GM19438 (cell line): ENCODE data around the gene CEP72.
"Not testable (repeated sequence)": the region's sequence is repeated elsewhere in the genome, so short reads cannot be mapped to it uniquely, and the experiment has no call there.

Experiments used
- ATAC-seq: cut with Tn5 transposase; IDR thresholded peaks from one replicate; pipeline ENCODE4 v1.9.1; 2021; ENCODE audit warnings: low read depth; ENCODE audit not compliant: unreplicated experiment

CEP72 gene

DNA sequence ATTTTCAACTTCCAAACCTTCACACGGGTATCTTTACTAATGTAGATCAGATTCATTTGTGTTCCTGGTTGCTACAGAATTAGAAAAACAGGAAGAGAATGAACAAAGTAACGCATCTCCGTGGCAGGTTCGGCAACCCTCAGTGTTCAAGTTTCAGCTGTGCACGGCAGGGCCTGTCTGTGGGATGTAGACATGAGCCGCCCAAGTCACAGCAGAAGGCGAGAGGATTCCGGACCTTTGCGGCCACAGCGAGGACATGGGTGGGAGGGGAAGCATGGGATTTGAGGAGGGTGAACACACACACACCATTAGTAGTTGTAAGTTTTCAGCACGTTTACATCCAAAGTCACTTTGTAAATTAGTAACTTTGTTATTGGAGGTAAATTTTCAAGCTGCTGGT, 31.7 kb upstream of the CEP72 start:
- ATAC-seq, result no peak

DNA sequence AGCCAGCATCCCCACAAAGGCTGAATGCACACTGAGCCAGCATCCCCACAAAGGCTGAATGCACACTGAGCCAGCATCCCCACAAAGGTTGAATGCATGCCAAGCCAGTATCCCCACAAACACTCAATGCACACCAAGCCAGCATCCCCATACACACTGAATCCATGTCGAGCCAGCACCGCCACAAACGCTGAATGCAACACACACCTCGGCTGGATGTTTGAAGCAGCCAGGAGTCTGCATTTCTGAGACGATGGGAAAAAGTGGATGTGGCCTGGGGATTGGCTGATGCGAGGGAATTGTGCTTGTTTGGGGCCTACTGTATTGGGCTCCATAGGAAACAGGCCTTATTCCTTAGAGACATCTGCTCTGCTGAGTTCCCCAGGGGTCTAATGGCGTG, 30.9 kb upstream of the CEP72 start:
- no peak for ATAC-seq

DNA sequence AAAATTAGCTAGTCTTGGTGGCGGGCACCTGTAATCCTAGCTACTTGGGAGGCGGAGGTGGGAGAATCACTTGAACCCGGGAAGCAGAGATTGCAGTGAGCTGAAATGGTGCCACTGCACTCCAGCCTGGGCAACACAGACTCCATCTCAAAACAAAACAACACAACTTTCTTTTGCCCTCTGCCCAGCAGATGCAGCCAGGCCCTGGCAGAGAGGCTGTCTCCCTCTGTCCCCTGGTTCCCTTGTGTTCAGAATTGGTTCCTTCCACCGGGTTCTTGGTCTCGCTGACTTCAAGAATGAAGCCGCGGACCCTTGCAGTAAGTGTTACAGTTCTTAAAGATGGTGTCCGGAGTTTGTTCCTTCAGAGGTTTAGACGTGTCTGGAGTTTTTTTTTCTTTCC, 30.2 kb upstream of the CEP72 start:
- no peak for ATAC-seq

DNA sequence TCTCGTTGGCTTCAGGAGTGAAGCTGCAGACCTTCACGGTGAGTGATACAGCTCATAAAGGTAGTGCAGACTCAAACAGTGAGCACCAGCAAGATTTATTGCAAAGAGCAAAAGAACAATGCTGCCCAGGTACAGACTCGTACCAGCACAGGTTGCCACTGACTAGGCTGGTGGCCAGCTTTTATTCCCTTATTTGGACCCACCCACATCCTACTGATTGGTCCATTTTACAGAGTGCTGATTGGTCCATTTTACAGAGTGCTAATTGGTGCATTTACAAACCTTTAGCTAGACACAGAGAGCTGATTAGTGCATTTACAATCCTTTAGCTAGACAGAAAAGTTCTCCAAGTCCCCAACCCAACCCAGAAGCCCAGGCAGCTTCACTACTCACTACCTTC, 29.7 kb upstream of the CEP72 start:
- ATAC-seq, result not testable (repeated sequence)

- no peak for ATAC-seq
Measured at GRCh38 chr5:582936-583635, 29.1 kb upstream of the CEP72 start.

DNA sequence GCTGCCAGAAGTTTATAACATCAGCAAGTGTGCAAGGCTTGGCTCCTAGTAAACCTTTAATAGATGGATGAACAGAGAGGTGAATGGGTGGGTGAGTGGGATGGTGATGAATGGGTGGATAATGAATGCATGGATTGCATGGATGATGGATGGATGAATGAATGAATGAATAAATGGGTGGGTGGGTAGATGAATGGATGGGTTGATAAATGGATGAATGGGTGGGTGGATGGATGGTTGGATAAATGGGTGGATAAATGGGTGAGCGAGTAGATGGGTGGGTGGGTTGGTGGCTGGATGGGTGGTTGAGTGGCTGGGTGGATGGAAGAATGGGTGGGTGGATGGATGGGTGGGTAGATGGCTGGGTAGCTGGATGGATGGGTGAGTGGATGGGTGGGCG, 28.5 kb upstream of the CEP72 start:
- no peak for ATAC-seq

- no peak for ATAC-seq
Measured at GRCh38 chr5:584216-584615, 27.9 kb upstream of the CEP72 start.

- no peak for ATAC-seq
Measured at GRCh38 chr5:584846-585245, 27.3 kb upstream of the CEP72 start.

GRCh38 chr5:585556-585955, 26.6 kb upstream of the CEP72 start:
- ATAC-seq, result no peak

DNA sequence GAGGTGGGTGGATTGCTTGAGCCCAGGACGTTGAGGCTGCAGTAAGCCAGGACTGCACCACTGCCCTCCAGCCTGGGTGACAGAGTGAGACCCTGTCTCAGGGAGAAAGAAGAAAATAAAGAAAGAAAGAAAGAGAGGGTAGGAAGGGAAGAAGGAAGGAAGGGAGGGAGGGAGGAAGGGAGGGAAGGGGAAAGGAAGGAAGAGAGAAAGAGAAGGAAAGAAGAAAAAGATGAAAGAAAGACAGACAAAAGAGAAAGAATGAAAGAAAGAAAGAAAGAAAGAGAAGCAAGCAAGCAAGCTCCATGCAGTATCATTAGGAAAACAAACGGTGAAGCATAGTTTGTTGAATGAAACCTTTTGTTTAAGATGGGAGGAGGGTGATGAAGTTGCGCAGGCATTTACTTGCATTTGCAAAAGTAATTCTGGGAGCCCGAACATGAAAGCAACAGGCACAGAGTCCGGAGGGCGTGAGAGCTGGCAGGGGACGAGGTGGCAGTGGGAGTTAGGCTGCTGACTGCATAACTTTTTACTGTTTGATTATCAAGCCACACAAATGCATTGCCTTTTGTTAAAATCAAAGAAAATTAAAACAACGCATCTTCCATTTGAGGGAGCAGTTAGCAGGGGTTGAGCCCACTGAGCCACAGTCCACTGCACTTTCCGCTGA, 26.0 kb upstream of the CEP72 start:
- no peak for ATAC-seq

DNA sequence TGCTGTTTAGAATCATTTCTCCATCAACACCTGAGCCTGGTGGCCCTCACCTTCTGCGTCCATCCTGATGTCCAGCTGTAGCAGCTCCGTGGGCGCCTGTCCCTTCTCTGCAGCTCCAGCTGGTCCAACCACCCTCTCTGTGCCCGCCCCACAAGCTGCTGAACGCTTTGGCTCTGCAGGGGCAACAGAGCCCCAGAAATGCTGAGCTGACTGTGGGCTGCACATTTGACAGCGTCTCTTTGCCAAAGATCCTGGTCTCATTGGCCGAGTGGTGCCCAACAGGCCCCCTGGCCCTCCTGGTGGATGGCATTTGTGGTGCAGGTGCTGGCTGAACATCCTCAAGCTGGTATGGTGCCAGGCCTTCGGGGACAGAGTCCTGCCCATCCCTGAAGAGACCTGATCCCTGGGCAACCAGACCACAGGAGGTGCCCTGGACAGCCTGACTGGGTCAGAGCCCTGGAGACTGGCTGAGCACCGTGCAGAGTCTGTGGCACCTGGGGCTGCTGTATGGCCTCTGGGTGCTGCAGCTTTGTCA, 25.3 kb upstream of the CEP72 start:
- ATAC-seq, result no peak

GRCh38 chr5:587403-587802, 24.7 kb upstream of the CEP72 start:
- ATAC-seq, result no peak

- ATAC-seq, result no peak
Measured at GRCh38 chr5:588406-588995, 23.6 kb upstream of the CEP72 start.

DNA sequence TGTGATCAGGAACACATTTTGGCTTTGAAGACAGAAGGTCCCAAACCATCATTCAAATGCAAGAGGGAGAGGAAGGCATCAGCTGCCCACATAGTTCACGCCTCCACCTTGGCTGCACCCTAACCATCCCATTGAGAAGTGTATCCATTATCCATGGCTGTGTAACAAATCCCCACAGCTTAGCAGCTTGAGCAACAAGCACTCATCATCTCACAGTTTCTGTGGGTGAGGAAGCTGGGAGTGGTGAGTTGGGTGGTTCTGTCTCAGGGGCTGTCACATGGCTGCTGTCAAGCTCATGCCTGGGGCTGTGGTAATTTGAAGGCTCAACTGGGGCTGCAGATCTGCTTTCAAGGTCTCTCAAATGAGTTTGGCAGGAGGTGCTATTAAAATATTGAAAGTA, 23.0 kb upstream of the CEP72 start:
- no peak for ATAC-seq

GRCh38 chr5:589588-589987, 22.6 kb upstream of the CEP72 start:
- no peak for ATAC-seq

GRCh38 chr5:590346-590745, 21.8 kb upstream of the CEP72 start:
- no peak for ATAC-seq

- no peak for ATAC-seq
Measured at GRCh38 chr5:591746-592145, 20.4 kb upstream of the CEP72 start.

DNA sequence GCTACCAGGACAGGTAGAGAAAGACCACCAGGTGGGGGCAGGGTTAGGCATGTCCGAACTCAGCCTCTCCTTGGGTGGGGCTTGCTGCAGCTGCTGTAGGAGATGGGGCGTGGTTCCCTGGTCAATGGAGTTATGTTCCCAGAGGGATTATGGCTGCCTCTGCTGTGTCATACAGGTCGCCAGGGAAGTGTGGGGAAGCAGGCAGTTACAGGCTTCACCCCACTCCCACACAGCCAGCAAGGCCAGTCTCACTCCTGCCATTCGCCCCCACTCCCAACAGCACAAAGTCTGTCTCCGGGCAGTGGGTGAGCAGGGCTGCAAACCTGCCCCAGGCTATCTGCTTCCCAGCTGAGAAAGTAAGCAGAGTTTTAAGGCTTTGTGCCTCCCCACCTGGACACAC, 20.0 kb upstream of the CEP72 start:
- no peak for ATAC-seq

- no peak for ATAC-seq
Measured at GRCh38 chr5:593511-593910, 18.6 kb upstream of the CEP72 start.

DNA sequence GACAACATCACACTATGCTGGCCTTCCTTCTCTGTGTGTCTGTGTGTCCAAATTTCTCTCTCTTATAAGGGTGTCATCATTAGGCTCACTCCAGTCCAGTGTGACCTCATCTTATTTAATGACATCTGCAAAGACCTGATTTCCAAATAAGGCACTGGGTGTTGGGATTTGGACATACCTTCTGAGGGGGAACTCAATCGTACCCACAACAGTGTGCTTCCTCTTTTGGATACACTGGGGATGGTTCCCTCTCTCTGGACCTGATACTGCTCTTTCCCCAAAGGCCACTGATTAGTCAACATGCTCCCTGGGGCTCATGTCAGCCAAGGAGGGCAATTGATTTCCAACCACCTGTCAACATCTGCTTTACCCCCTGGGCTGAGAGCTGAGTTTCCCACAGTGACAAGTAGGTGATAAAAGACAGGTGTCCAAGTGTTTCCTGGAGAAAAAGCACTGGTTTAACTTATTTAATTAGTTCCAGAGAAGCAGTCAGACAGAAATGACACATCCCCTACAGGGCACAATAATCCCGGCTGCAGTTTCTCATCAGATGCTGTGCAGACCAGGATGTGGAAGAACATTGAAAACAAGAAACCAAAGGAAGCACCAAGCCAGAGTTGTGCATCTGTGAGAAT, 17.8 kb upstream of the CEP72 start:
- ATAC-seq, result no peak

DNA sequence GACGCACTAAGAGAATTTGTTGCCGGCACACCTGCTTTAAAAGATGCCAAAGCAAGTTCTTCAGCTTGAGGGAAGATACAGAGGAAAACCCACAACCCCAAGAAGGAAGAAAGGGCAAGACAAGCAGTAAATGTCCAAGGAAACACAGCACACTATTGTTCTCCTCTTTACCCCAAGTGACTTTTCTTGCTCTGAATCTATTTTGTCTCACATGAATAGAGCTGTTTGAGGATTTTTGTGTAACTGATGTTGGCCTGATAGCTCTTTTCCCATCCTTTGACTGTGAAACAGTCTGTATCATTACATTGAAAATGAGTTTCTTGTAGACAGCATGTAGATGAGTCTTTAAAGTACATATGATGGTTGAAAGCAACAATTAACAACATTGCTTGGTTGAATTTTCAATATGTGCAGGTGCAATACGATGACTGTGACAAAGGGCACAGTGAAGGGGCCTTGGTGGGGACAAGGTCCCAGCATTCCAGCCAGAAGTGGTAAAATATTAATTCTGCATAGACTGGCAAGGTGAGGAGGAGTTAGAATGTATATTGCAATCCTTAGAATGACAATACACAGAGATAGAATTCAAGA, 16.8 kb upstream of the CEP72 start:
- no peak for ATAC-seq
